Right cardiac atrium (tissue), 5 donors: ENCODE measurements around the gene MRPS2. TPM values are rescaled to one million over a fixed set of nuclear protein-coding genes. Genes with fewer than 3 reads are reported as not detected.
"Not testable (repeated sequence)": the region's sequence is repeated elsewhere in the genome, so short reads cannot be mapped to it uniquely, and the experiment has no call there.

Source experiments
- ATAC-seq, 2 donors: fragments of 200-7000 bp; cut with Tn5 transposase; one replicate each; pipeline versions ENCODE4 v1.8.0 to v1.9.1; 2020; ENCODE audit warnings: moderate library complexity in 2 of 2, mild to moderate bottlenecking in 1 of 2
- DNase-seq, 3 donors: peaks; one replicate each; pipeline ENCODE4 v3.0.0-alpha.2; 2020
- H3K27ac ChIP-seq: one replicate; pipeline ENCODE4 v1.5.1; 2013; ENCODE audit warnings: mild to moderate bottlenecking, low read length, control low read depth, moderate library complexity
- H3K27me3 ChIP-seq: one replicate; pipeline ENCODE4 v1.6.1; 2013; ENCODE audit not compliant: control insufficient read depth, insufficient read depth
- H3K4me1 ChIP-seq: one replicate; pipeline ENCODE4 v1.6.1; 2013; ENCODE audit warnings: low read length; ENCODE audit not compliant: control insufficient read depth, insufficient read depth
- H3K4me3 ChIP-seq: one replicate; pipeline ENCODE4 v1.5.1; 2013; ENCODE audit warnings: low read length, control low read depth
- H3K9me3 ChIP-seq: one replicate; pipeline ENCODE4 v1.6.1; 2013; ENCODE audit warnings: low read length; ENCODE audit not compliant: control insufficient read depth
- WGBS: extraction: QIAGEN DNeasy Blood & Tissue Kit; methylation state at CpG from one replicate; pipeline ENCODE4 v1.1.7; 2013; 5-methylcytosine and 5-hydroxymethylcytosine counted together
- intact Hi-C, 4 donors: fragments of 100-400 bp; cut with DNase I; formaldehyde crosslinking; loops; one replicate each; pipeline versions ENCODE4 v1.11.0 to v1.14.0; 2022 to 2023
- long read RNA-seq, 4 donors: library from polyadenylated mRNA; unstranded; transcript quantifications; one replicate each; pipeline ENCODE4 v2.0.0, GENCODE V29; 2020 to 2021
- polyA plus RNA-seq: library from polyadenylated mRNA; stranded (reverse); fragments of 200-250 nt; gene quantifications from one replicate; pipeline ENCODE4 v1.2.3, GENCODE V29; 2013
- total RNA-seq, 4 donors: library from RNA; stranded (reverse); fragmentation: NEBNext Ultra II Directional; extraction: Animal tissue kit (Norgen Biotek cat#: 25700); gene quantifications; one replicate each; pipeline ENCODE4 v1.2.1, GENCODE V29; 2021
- donor health status: healthy with polysubstance abuse.
- donor health status: DM: no; HTN: yes; CAD: no.
- donor health status: DM: no; HTN: no; CAD: no.
- donor health status: DM: no; HTN: yes; CAD: no; lungs with severe emphysema.
- donor health status: DM: yes; HTN: yes; CAD: no.

The MRPS2 gene
- total RNA-seq = 10 to 100 TPM; 27.1 to 39.5 (median 37.8) TPM
- 48.9 TPM for polyA plus RNA-seq
- long read RNA-seq, donor 1, transcript MRPS2-201 (4 exons, 1,510 nt) = major isoform, 50 of 64 reads
- long read RNA-seq, donor 1, partial matches to known transcripts = 5 of 64 reads
- long read RNA-seq, donor 1, other reads (novel, unspliced or antisense) = 6 of 64 reads
- long read RNA-seq, donor 2, transcript MRPS2-201 (4 exons, 1,510 nt) = major isoform, 46 of 58 reads
- long read RNA-seq, donor 2, partial matches to known transcripts = 11 of 58 reads
- long read RNA-seq, donor 2, other reads (novel, unspliced or antisense) = 0 of 58 reads
- long read RNA-seq, donor 3, transcript MRPS2-201 (4 exons, 1,510 nt) = major isoform, 147 of 159 reads
- long read RNA-seq, donor 3, partial matches to known transcripts = 1 of 159 reads
- long read RNA-seq, donor 3, other reads (novel, unspliced or antisense) = 6 of 159 reads
- long read RNA-seq, donor 4, transcript MRPS2-201 (4 exons, 1,510 nt) = major isoform, 60 of 67 reads
- long read RNA-seq, donor 4, partial matches to known transcripts = 5 of 67 reads
- long read RNA-seq, donor 4, other reads (novel, unspliced or antisense) = 2 of 67 reads

- under 1% methylated on average over 91 of the region's 92 CpGs for WGBS
- Histone ChIP-seq H3K27me3 (no peaks in the 10 kb centered on the region), H3K27ac (peak within 1 kb of the TSS; percentile 16), H3K4me3 (peak within 1 kb of the TSS; percentile 71), H3K9me3 (no peaks in the 10 kb centered on the region), H3K4me1 (no peaks in the 10 kb centered on the region)
- peak; percentile 90 to 96 (median 96) for DNase-seq
- ATAC-seq = peak; percentile 97 to 98
- intact Hi-C loops = no loop called here
Measured at GRCh38 chr9:135500525-135501260, at the start of gene MRPS2. Gene MRPS2, plus strand, starts transcription at chr9:135500682. Its CDS starts 29 bp downstream, at chr9:135500711.

GRCh38 chr9:135450956-135451355 is 49.5 kb upstream of the MRPS2 start:
- H3K4me1 ChIP-seq = no peaks in the 10 kb centered on the region
- intact Hi-C loops = no loop called here
- no peak for DNase-seq
- no peaks in the 10 kb centered on the region for H3K27me3 ChIP-seq
- no peak for ATAC-seq
- no peak overlapping the region for H3K27ac ChIP-seq
- H3K4me3 ChIP-seq = no peak overlapping the region
- H3K9me3 ChIP-seq = peaks cover 3% of the 10 kb centered on the region
- WGBS = 92% methylated on average over 10 of the region's 10 CpGs

- ATAC-seq, H3K27ac ChIP-seq, DNase-seq, H3K27me3 ChIP-seq, H3K4me1 ChIP-seq, H3K4me3 ChIP-seq, intact Hi-C loops, H3K9me3 ChIP-seq: not testable (repeated sequence)
- WGBS = 76% methylated on average over 7 of the region's 7 CpGs
Measured at GRCh38 chr9:135451909-135452308, 48.6 kb upstream of the MRPS2 start.

- no peak for ATAC-seq
- H3K4me3 ChIP-seq = no peak overlapping the region
- peaks cover 3% of the 10 kb centered on the region for H3K9me3 ChIP-seq
- WGBS = 90% methylated on average over 5 of the region's 5 CpGs
- intact Hi-C loops = no loop called here
- H3K27me3 ChIP-seq = no peaks in the 10 kb centered on the region
- no peak overlapping the region for H3K27ac ChIP-seq
- no peak for DNase-seq
- H3K4me1 ChIP-seq = no peaks in the 10 kb centered on the region
Measured at GRCh38 chr9:135454737-135455136, 45.7 kb upstream of the MRPS2 start.

- ATAC-seq = no peak
- no peak for DNase-seq
- no peaks in the 10 kb centered on the region for H3K4me1 ChIP-seq
- H3K9me3 ChIP-seq = peaks cover 3% of the 10 kb centered on the region
- H3K27me3 ChIP-seq = no peaks in the 10 kb centered on the region
- 61% methylated on average over 23 of the region's 23 CpGs for WGBS
- intact Hi-C loops = no loop called here
- no peak overlapping the region for H3K4me3 ChIP-seq
- no peak overlapping the region for H3K27ac ChIP-seq
Measured at GRCh38 chr9:135455401-135456030, 45.0 kb upstream of the MRPS2 start.

GRCh38 chr9:135456436-135457104 is 43.9 kb upstream of the MRPS2 start:
- no peaks in the 10 kb centered on the region for H3K27me3 ChIP-seq

GRCh38 chr9:135458478-135458877 is 42.0 kb upstream of the MRPS2 start:
- H3K9me3 ChIP-seq, H3K27ac ChIP-seq, intact Hi-C loops, ATAC-seq, H3K4me3 ChIP-seq, H3K4me1 ChIP-seq, H3K27me3 ChIP-seq, DNase-seq: not testable (repeated sequence)
- WGBS = 93% methylated on average over 5 of the region's 5 CpGs

More at GRCh38 chr9:135456436-135457104, 43.9 kb upstream of the MRPS2 start:
- peaks cover 3% of the 10 kb centered on the region for H3K9me3 ChIP-seq
- DNase-seq (no peak), ATAC-seq (no peak)
- no peak overlapping the region for H3K4me3 ChIP-seq
- WGBS = 76% methylated on average over 19 of the region's 19 CpGs
- intact Hi-C loops = no loop called here
- no peak overlapping the region for H3K27ac ChIP-seq
- no peaks in the 10 kb centered on the region for H3K4me1 ChIP-seq

- no peak for ATAC-seq
- DNase-seq = no peak
- H3K4me3 ChIP-seq = no peak overlapping the region
- no peaks in the 10 kb centered on the region for H3K27me3 ChIP-seq
- intact Hi-C loops = no loop called here
- H3K4me1 ChIP-seq = no peaks in the 10 kb centered on the region
- 84% methylated on average over 11 of the region's 11 CpGs for WGBS
- H3K9me3 ChIP-seq = no peaks in the 10 kb centered on the region
- no peak overlapping the region for H3K27ac ChIP-seq
Measured at GRCh38 chr9:135461936-135462335, 38.5 kb upstream of the MRPS2 start.

GRCh38 chr9:135463140-135463539 is 37.3 kb upstream of the MRPS2 start:
- H3K27ac ChIP-seq = no peak overlapping the region
- H3K9me3 ChIP-seq = no peaks in the 10 kb centered on the region
- DNase-seq = no peak
- ATAC-seq = no peak
- intact Hi-C loops = no loop called here
- WGBS = 61% methylated on average over 3 of the region's 3 CpGs
- no peaks in the 10 kb centered on the region for H3K4me1 ChIP-seq
- H3K27me3 ChIP-seq = no peaks in the 10 kb centered on the region
- no peak overlapping the region for H3K4me3 ChIP-seq

- DNase-seq = no peak
- H3K9me3 ChIP-seq = no peaks in the 10 kb centered on the region
- ATAC-seq = no peak
- no peaks in the 10 kb centered on the region for H3K4me1 ChIP-seq
- no peaks in the 10 kb centered on the region for H3K27me3 ChIP-seq
- 90% methylated on average over 7 of the region's 7 CpGs for WGBS
- H3K27ac ChIP-seq = no peak overlapping the region
- intact Hi-C loops = no loop called here
- H3K4me3 ChIP-seq = no peak overlapping the region
Measured at GRCh38 chr9:135464181-135464580, 36.3 kb upstream of the MRPS2 start.
